HG02623 (cell line): ENCODE results near the gene C6orf132.

Source experiments
- ATAC-seq: cut with Tn5 transposase; IDR thresholded peaks from one replicate; pipeline ENCODE4 v1.9.1; 2021; ENCODE audit warnings: moderate library complexity; ENCODE audit not compliant: unreplicated experiment

C6orf132 gene

DNA sequence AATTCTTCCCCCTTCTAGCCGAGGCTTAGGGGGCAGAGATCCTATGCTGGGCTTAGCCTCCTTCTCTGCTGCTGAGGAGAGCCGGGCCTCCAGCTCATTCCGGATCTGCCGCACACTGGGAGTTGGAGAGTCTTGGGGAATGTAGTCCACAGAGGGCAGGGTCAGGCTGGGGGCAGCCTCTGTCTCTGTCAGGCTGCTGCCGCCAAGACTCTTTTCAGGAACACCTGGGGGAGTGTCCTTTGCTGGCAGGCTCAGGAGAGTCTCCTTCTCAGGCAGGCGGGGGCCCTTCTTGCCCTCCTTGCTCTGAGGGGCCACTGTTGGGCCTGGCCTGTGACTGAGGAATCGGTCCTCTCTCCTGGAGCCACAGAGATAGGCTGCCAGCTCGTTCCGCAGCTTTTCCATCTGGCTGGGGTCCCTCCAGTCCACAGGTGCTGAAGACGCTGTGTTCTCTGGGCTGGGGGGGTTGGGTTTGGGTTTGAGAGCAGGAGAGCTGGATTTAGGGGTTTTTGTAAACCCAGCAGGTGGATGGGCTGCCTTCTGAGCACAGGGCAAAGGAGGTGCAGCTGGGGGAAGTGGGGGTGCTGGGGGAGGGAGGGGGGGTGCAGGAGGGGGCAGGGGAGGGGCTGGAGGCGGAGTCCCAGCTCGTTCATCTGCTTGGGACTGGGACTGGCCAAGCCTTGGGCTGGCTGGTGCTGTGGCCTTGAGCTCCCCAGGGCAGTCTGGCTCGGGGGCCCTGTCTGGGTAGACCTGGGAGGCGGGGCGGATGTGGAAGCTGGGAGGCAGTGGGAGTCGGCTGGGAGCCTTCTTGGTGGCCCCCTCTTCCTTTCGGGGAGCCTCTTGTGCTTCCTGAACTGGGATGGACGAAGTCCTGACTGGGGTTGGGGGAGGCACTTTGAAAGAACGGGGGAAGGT, 36.1 kb downstream of the C6orf132 start:
- no peak for ATAC-seq

DNA sequence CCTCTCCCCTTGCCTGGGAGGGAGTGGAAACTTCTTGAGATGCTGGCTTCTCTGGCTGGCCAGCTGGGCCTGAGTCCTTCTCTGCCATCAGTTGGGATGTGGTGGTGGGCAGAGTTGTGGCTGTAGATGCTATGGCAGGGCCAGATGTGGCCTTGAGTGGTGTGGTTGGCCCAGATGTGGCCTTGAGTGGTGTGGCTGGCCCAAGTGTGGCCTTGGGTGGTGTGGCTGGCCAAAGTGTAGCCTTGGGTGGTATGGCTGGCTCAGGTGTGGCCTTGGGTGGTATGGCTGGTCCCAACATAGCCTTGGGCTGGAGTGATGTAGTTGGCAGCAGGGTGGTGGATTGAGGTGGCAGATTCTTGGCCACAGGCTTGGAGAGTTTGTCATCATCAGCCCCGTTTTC, 36.7 kb downstream of the C6orf132 start:
- no peak for ATAC-seq

DNA sequence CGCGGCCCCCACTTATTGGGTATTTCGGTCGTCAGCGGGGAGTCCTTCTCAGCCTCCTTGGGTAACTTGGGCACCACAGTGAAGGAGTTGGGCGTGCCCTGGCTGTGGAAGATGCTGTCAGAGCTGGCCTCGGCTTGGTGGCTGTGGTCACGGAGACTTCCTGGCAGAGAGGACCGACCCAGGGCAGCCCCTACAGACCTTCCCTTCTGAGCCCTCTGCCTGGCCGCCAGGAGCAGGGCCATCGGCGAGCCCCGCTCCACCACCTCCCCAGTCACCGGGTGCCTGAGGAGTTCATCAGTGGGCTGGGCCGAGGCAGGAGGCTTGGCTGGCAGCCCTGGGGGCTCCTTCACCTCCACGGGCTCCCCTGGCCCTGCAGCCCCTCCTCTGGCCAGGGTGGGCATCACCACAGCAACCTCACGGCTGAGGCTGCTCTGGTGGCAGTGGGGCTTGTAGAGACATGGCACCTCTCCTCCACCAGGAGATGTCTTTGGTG, 37.2 kb downstream of the C6orf132 start:
- no peak for ATAC-seq

DNA sequence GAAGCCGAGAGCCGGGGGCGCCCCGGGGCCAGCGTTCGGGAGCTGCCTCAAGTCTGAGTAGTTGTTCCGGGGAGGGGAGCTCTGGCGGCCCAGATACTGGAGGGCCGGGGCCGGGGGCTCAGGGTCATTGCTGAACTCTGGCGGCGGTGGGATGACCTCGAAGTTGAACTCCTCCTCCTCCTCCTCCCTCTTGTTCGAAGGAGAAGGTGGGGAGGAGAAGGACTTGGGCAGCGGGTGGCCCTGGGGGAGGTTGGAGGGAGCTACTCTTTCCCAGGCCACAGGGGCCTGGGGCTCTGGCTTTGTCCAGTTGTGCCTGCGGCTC, 37.7 kb downstream of the C6orf132 start:
- no peak for ATAC-seq

DNA sequence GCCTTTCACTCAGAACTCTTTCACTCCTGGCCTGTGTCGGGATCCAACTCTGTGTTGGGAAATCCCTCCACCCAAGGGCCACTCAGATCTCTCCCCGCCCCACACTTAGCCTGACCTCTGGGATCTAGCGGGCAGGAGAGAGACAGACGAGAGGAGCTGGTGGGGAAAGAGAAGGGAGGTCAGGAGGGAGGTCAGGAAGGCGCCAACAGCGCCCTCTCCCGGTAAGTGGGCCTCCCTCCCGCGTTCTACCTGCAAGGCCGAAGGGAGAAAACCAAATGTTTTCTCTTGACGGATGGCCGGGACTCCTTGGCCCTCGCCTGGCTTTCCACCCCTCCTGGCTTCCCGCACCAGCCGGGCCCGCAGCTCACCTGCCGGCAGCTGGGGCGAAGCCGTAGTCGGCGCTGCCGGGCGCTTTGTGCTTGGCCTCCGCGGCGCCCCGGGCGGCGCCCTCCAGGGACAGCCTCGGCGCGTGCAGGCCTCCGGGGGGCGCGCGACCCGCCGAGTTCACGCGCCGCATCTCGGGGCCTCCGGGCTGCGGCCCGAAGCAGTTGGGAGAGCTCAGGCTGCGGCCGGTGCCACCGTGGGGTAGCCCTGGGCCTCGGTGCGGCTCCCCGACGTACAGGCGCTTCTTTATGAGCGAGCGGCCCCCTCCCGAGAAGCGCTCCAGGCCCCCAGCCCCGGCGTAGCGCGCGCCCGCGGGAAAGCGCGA, 38.2 kb downstream of the C6orf132 start:
- no peak for ATAC-seq

DNA sequence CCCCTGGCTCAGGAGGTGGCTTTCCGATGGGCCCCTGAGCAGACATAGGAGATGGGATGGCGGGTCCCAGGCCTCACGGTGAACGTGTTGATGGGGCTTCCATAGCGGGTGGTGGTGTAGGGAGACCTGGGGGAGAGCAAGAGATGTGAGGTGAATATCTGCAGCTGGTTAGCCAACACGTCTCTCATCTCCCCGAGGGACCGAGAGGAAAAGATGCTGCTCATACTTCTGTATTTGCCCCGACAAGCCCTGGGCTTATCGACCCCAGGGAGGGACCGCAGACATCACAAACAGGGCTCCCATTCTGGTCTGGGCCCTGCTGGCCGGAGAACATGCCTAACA, 38.7 kb downstream of the C6orf132 start:
- no peak for ATAC-seq

DNA sequence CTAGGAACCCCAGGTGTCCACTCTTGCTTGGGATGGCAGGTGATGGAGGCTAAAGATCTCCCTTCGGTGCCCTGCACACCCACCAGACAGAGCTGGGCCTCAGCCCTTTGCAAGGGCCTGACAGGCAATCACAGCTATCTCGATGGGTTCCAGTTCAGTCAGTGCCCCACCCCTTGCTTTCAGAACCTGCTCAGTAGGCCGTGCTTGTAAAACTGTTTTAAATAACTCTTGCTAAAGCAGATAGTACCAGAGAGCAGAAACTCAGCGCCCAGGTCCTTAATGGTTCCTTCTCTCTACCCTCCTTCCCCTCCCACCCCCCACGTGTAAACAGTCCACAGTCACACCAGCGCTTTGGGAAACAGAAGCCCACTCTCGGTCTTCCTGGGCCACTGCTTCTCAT, 39.2 kb downstream of the C6orf132 start:
- ATAC-seq = no peak

DNA sequence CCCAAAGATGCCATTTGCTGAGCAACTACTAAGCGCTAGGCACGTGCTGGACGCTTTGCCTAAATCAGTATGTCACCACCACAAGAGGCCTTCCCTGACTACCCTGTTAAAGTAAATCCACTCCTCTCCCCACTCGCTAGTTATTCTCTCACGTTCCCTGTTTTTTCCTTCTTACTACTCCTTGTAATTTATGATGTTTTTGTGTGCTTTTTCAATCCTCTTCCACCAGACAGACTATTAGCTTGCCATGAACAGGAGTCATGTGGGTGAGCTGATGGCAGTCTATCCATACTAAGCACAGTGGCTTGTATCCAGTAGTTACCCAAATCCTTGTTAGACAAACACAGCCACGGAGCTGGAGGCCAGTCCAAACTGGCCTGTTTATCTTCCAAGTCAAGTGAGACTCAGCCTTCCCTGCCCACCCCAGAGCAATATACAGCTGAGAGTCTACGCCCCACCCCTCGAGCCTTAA, 41.2 kb downstream of the C6orf132 start:
- no peak for ATAC-seq

DNA sequence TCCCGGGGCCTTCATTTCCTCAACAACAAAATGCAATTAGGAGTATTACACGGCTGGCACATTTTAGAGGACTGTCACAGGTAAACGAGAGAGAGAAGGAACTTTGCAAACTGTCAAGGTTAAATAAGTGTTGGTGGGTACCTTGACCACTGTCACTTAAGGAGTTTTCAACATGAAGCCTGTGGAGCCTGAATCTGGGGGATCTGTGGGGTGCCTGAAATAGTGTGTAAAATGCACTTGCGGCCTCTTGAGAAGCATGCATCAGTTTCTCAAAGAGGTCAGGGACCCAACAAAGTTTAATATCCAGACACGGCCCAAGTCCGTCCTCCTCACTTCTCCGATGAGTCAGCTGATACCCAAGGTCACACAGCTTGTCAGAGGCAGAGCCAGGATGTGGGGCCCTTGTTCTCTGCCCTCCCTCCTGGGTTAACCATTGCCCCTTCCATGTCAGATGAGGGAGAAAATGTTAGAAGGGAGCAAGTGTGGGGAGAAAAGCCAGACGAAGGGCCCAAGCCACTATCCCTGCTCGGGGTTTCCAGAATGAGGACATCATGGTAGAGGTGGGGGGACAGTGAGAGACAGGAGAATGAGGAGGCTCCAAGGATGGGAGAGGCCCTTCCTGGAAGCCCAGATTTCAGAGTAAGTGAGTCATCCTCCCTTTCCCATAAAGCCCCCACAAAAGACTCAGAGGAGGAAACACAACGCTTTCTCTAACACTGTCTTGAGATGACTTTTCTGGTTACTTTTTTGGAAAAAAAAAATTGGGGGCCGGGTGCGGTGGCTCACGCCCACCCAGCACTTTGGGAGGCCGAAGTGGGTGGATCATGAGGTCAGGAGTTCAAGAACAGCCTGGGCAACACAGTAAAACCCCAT, 42.2 kb downstream of the C6orf132 start:
- no peak for ATAC-seq

DNA sequence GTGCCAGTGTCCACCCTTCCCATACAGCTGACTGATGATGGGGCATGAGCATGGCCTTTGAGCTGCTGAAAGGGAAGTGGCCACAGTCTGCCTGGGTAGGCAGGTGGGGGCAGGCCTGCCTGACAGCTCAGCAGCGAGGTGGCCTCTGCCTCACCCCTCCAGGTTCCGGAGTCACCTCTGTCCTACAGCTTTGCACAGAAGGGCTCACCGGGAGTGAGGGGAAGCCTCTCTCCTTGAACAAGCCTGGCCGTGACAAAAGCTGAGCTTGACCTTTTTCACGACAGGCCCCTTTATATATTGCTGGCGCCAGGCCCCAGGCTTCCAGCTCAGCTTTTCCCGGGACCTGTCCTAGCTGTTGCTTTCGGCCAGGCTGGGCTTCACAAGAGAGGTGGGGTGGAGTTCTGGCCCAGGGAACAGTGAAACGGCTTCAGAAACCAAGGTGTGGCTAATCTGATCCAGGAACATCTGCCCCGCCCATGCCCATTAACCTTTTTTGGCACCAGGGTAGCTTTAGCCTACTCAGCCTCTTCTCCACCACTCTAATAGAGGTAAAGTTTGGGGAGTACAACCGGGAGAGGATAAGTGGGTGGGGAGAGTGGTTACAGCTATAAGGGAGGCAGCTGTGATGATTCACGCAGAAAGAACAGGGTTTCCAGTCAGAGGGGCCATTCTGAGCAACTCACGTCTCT, 42.9 kb downstream of the C6orf132 start:
- no peak for ATAC-seq

DNA sequence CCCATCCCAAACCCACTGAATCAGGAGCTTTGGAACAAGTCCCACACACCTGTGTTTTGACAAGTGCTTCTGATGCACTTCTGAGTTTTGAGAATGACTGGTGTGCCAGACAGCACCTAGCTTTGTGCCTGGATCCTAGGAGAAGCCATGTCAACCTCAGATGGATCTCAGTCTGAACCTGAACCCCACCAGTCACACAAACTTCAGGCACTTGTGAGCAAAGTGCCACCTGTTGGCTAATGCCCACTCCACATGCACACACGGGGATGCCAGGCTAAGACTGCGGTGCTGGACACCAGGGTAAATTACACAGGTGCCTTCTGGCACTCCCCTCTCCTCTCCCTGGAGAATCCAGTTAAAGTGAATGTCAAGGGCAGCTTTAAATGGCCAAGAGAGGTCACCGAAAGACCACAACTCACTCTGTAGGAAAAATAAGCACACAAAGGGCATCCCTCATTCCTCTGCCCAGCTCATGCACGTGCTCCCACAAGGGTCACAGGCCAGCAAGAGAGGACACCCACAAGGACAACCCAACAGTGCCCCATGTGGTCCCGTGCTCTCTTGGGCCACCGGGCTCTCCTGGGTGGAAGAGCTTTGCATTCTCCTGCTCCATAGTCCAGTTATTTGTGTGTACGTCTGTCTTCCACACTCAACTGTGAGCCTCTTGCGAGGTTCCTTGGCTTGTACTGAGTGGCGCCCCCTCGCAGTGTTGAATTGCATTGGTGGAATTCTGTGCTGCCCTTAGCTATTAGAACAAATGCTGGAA, 46.5 kb downstream of the C6orf132 start:
- no peak for ATAC-seq

DNA sequence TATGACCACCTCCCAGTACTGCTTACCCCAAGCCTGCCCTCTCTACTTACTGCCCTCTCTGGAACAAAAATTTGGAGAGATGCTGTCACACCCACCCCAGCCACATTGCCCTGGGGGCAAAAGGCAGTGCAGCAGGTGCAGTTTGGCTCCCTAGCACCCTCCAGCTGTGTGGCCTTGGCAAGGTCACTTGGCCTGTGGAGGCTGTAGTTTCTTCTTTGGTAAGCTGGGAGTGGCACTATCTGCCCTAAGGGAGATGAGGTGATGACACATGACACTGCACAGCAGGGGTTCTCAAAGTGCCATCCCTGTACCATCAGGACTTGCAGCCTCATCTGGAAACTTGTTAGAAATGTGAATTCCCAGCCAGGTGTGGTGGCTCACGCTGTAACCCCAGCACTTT, 47.3 kb downstream of the C6orf132 start:
- no peak for ATAC-seq

DNA sequence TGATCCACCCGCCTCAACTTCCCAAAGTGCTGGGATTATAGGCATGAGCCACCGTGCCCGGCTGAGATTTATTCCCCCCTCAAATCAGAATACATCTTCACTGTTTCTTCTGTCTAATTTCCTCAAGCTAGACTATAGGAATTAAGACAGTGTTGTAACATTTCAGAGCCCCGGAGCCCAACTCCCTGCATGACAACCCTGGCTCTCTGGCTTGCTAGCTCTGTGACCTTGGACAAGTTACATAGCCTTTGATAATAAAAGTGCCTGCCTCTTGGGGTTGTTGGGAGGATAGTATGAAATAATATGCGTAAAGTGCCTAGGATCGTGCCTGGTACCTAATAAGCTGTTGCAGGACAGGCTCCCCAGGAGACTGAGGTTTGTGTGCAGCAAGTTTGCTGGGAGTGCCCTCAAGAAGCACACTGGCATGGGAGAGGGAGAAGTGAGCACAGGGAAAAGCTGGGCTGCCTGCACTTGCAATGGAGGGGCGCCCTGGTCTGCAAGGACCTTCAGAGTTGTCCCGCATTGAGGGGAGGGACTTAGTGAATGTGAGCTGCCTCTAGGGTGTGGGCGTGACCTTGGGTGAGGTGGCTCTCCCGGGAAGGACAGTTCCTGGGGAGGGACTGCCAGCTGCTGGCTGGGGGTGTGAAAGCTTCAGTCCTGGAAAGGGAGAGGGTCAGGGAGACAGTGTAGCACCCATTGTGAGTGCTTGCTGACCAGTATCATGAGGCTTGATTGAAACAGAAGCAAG, 48.7 kb downstream of the C6orf132 start:
- ATAC-seq = no peak

DNA sequence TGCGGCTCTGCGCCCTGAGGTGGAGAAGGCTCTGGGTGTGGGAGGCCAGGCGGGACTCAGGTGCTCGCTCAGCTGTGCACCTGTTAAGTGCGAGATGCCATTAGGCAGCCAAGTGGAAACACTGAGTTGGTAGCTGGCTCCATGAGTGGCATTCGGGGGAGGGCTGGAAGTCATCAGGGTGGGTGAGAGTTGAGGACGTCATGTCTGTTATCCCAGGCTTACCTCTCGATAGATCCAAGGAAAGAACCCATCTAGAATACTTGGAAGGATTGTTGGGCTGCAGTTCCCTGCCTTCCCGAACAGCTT, 50.7 kb downstream of the C6orf132 start:
- no peak for ATAC-seq

DNA sequence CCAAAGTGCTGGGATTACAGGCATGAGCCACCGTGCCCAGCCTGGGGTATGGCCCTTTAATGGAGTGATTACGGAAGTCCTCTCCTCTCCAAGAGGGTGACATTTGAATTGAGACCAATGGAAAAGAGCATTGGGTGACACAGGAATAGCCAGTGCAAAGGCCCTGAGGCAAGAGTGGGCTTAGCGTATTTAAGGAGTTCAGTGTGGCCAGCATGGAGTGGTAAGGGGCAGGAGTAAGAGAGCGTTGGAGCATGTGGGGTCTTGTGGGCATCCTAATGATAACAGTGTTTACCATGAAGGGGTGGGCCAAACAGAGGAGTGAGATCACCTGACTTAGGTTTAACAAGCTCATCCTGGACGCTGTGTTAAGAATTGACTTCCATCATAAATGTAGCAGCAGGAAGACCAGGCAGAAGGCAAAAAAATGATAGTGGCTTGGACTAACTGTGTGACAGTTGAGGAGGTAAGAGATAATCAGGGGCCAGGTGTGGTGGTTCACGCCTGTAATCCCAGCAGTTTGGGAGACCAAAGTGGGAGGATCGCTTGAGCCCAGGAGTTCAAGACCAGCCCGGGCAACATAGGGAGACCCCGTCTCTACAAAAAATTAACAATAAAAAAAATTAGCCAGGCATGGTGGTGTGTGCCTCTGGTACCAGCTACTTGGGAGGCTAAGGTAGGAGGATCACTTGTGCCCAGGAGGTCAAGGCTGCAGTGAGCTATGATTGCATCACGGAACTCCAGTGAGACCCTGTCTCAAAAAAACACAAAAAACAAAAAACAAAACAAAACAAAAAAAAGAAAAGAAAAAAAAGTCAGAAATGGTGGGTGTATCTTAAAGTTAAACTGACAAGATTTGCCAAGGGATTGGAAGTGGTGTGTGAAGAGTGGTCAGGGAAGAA, 51.4 kb downstream of the C6orf132 start:
- ATAC-seq = no peak

DNA sequence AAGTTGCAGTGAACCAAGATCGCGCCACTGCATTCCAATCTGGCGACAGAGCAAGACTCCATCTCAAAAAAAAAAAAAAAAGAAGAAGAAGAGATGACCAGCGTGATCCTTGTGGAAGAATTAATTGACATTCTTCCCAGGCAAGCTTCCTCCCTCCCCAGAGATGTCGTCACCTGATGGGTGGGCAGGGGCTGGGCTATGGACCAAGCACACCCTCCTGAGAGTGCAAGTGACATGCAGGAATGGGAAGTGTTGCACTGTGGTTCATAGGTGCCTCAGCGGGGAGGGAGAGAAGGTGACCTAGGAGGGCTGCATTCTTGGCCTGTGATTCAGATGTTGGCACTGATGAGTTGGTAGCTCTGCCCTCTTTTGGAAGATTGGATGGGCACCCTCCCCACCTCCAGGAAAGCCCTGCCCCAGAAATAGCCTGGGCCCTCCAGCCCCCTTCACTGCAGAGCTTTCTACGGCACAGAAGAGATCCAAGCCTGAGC, 54.3 kb downstream of the C6orf132 start:
- no peak for ATAC-seq

DNA sequence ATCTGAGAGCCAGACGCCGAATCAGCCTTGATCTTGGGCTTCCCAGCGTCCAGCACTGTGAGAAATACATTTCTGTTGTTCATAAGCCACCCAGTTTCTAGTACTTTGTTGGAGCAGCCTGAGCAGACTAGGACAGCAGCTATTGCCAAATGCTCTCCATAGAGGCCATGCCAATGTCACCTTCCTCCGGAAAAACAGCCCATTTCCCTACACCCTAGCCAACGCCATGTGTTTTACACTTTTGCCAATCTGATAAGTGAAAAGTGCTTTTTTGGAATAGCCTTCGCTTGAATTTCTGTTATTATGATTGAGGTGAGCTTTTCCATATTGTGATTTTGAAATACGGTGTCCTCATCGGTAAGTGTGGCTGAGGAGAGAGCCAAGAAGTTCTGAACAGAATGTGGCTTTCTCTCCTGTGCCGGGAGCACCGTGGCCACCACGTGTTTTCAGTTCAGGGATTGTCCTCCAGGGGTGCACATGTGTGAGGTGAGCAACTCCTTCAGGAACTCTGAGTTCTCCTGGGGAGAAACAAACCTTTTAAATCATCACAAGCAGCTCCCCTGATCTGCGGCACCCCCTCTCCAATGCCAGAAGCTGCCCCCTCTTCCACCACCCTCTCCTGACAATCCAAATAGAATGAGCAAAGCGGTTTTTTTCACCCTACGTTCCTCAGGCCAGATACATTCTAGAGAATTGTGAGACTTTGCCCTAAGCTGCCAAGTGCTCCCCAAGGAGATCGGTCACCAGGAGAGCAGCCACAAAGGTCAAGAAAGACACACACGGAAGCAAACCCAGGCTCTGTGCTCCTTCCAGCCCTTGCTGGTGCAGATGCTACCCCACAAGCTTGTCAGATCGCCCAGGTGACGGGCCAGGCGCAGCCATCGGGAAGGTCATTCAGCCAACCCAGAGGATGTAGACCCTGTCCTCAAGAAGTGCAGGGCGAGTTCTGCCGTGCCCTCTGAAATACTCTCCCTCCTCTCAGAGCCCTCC, 56.1 kb downstream of the C6orf132 start:
- ATAC-seq = no peak
